ENCODE data around the gene EPB41L5. TPM values are rescaled to one million over a fixed set of nuclear protein-coding genes. Genes with fewer than 3 reads are reported as not detected.
"Not testable (repeated sequence)": the region's sequence is repeated elsewhere in the genome, so short reads cannot be mapped to it uniquely, and the experiment has no call there.

The EPB41L5 gene
- total RNA-seq, 4 donors from 2014 or later = 9.2 to 56.5 (median 25.1) TPM

GRCh38 chr2:120132190-120132589 lies 119.3 kb downstream of the EPB41L5 start:
- intact Hi-C loops (cut with DNase I; ENCODE audit: low total_unique reads) = no loop called here
- no peaks in the 10 kb centered on the region for H3K9me3 ChIP-seq
- H3K4me3 ChIP-seq = no peak overlapping the region
- H3K27ac ChIP-seq = no peak overlapping the region
- TF ChIP-seq, protein P1, sequence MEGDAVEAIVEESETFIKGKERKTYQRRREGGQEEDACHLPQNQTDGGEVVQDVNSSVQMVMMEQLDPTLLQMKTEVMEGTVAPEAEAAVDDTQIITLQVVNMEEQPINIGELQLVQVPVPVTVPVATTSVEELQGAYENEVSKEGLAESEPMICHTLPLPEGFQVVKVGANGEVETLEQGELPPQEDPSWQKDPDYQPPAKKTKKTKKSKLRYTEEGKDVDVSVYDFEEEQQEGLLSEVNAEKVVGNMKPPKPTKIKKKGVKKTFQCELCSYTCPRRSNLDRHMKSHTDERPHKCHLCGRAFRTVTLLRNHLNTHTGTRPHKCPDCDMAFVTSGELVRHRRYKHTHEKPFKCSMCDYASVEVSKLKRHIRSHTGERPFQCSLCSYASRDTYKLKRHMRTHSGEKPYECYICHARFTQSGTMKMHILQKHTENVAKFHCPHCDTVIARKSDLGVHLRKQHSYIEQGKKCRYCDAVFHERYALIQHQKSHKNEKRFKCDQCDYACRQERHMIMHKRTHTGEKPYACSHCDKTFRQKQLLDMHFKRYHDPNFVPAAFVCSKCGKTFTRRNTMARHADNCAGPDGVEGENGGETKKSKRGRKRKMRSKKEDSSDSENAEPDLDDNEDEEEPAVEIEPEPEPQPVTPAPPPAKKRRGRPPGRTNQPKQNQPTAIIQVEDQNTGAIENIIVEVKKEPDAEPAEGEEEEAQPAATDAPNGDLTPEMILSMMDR (IDR thresholded peaks at IDR 0.05) = no peak
- no peak for TF ChIP-seq POLR2A (IDR thresholded peaks at IDR 0.05)
- H3K36me3 ChIP-seq = no peaks in the 10 kb centered on the region
- no peaks in the 10 kb centered on the region for H3K27me3 ChIP-seq
- no peak for DNase-seq
- H3K4me1 ChIP-seq = no peaks in the 10 kb centered on the region

DNA sequence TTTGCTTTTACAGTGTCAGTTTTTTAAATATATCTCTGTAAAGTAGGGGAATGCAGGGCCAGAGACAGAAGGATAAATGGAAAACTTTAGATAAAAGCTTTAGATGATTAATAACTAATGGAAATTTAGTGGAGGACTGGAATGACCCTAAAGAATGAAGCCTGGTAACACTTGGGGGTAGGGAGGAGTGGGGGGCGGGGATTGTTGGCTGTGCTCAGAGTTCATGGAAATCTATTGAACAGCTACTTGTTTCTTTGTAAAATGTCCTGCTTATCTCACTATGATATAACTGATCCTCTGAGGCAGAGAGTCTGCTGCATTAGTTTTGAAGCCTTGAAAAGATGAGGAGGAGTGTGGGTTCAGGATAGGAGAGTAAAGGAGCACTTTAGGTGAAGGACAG lies 119.8 kb downstream of the EPB41L5 start:
- Histone ChIP-seq H3K4me1 (no peaks in the 10 kb centered on the region), H3K36me3 (no peaks in the 10 kb centered on the region), H3K27ac (no peak overlapping the region), H3K4me3 (no peak overlapping the region), H3K9me3 (no peaks in the 10 kb centered on the region), H3K27me3 (no peaks in the 10 kb centered on the region)
- intact Hi-C loops (cut with DNase I; ENCODE audit: low total_unique reads) = no loop called here
- TF ChIP-seq POLR2A (IDR thresholded peaks at IDR 0.05) = no peak
- TF ChIP-seq, protein P1 (IDR thresholded peaks at IDR 0.05) = no peak
- no peak for DNase-seq

DNA sequence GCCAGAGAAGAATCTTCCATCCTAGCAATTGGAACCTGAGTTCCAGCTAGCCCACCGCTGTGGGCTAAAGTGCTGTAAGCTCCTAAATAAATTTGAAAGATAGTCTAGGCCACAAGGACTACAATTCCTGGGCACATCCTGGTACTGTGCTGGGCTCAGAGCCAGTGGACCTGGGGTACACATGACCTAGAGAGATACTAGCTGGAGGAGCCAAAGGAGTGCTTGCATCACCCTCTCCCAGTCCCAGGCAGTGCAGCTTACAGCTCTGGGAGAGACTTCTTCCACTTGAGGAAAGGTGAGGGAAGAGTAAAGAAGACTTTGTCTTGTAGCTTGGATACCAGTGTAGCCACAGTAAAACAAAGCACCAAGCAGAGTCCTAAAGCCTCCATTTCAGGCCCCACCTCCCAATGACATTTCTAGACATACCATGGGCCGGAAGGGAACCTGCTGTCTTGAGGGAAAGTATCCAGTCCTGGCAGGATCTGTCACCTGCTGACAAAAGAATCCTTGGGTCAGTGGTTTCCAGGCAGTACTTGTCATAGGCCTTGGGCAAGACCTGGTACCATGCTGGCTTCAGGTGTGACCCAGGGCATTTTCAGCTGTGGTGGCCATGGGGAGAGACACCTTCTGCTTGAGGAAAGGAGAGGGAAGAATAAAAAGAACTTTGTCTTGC lies 120.8 kb downstream of the EPB41L5 start:
- TF ChIP-seq, protein P1 (IDR thresholded peaks at IDR 0.05) = no peak
- intact Hi-C loops (cut with DNase I; ENCODE audit: low total_unique reads) = no loop called here
- no peak overlapping the region for H3K27ac ChIP-seq

DNA sequence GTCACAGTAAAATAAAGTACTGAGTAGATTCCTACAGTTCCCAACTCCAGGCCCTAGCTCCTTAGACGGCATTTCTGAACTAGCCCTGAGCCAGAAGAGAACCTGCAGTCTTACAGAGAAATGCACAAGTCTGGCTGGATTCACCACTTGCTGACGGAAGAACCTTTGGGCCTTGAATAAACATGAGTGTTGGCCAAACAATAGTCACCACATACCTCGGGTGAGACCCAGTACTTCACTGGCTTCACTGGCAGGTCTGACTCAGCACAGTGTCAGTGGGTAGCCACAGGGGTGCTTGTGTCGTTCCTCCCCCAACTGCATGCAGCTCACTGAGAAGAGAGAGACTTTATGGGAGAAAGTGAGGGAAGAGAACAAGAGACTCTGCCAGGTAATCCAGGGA lies 121.4 kb downstream of the EPB41L5 start:
- no peaks in the 10 kb centered on the region for H3K27me3 ChIP-seq
- no peaks in the 10 kb centered on the region for H3K36me3 ChIP-seq
- H3K9me3 ChIP-seq = no peaks in the 10 kb centered on the region
- H3K4me3 ChIP-seq = no peak overlapping the region
- no peak for TF ChIP-seq POLR2A (IDR thresholded peaks at IDR 0.05)
- DNase-seq = no peak
- intact Hi-C loops (cut with DNase I; ENCODE audit: low total_unique reads) = no loop called here
- no peaks in the 10 kb centered on the region for H3K4me1 ChIP-seq
- H3K27ac ChIP-seq = no peak overlapping the region

More for the DNA sequence above, 120.8 kb downstream of the EPB41L5 start:
- H3K36me3 ChIP-seq = no peaks in the 10 kb centered on the region
- no peak for DNase-seq
- H3K9me3 ChIP-seq = no peaks in the 10 kb centered on the region
- H3K4me3 ChIP-seq = no peak overlapping the region
- H3K4me1 ChIP-seq = no peaks in the 10 kb centered on the region
- no peaks in the 10 kb centered on the region for H3K27me3 ChIP-seq

DNA sequence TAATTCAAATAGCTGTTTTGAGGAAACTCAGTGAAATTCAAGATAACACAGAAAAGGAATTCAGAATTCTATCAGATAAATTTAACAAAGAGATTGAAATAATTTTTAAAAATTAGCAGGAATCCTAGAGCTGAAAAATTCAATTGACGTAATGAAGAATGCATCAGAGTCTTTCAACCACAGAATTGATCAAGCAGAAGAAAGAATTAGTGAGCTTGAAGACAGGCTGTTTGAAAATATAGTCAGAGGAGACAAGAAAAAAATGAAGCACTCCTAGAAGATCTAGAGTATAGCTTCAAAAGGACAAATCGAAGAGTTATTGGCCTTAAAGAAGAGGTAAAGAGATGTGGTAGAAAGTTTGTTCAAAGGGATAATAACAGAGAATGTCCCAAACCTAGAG lies 122.1 kb downstream of the EPB41L5 start:
- H3K27ac ChIP-seq; H3K9me3 ChIP-seq; H3K27me3 ChIP-seq; intact Hi-C loops (cut with DNase I; ENCODE audit: low total_unique reads); H3K4me1 ChIP-seq; H3K36me3 ChIP-seq; DNase-seq; H3K4me3 ChIP-seq: not testable (repeated sequence)

- intact Hi-C loops (cut with DNase I; ENCODE audit: low total_unique reads) = no loop called here
- Histone ChIP-seq H3K9me3 (no peaks in the 10 kb centered on the region), H3K27me3 (no peaks in the 10 kb centered on the region), H3K27ac (no peak overlapping the region), H3K4me3 (no peak overlapping the region), H3K36me3 (no peaks in the 10 kb centered on the region), H3K4me1 (no peaks in the 10 kb centered on the region)
- no peak for TF ChIP-seq POLR2A (IDR thresholded peaks at IDR 0.05)
- TF ChIP-seq, protein P1 (IDR thresholded peaks at IDR 0.05) = no peak
- DNase-seq = no peak
These were observed 128.0 kb downstream of the EPB41L5 start for GRCh38 chr2:120140866-120141265.
